Measurements from ENCODE around the gene CNKSR2.

GRCh38 chrX:21698272-21698671, 324.1 kb downstream of the CNKSR2 start:
- no peak for TF ChIP-seq CTCF (IDR thresholded peaks at IDR 0.05)
- TF ChIP-seq POLR2A (IDR thresholded peaks at IDR 0.05) = no peak

Data from Peyer's patch (tissue), 4 donors.